ENCODE measurements around the gene GM2A. TPM values are rescaled to one million over a fixed set of nuclear protein-coding genes. Genes with fewer than 3 reads are reported as not detected.

Gene GM2A
- total and polyA plus RNA-seq, 9 of the 15 experiments (the other 6 are each of a cell fraction or from before 2014, with no cell fraction given) = 5.8 to 36.0 (median 10.0) TPM

- ChIA-PET CTCF (ENCODE audit: low intra/inter-chr PET ratio) (no interaction called here), POLR2A (no interaction called here)
- no peaks in the 10 kb centered on the region for H3K4me1 ChIP-seq (replicated peaks in 1 of 2; ENCODE audit: control insufficient read depth in 2 of 2, insufficient read depth in 2 of 2, low read length in 2 of 2)
- FAIRE-seq (no peak), DNase-seq (ENCODE audit: extremely low read depth in 1 of 4, low spot score in 3 of 4) (no peak), ATAC-seq (no peak)
- no peaks in the 10 kb centered on the region for H4K20me1 ChIP-seq (replicated peaks; ENCODE audit: control insufficient read depth, insufficient read depth, low read length)
- no peak overlapping the region for H3K4me2 ChIP-seq (ENCODE audit: insufficient read depth, low read length)
- no peak overlapping the region for H2AFZ ChIP-seq (ENCODE audit: low read depth, low read length)
- in situ Hi-C loops (cut with MboI) (no loop called here), intact Hi-C loops (cut with micrococcal nuclease) (loop anchor here (2.0 to 5.0 kb wide), 2 partner anchors 31 to 237 kb away; no protein-coding TSS in a partner anchor)
- no peak overlapping the region for H3K4me3 ChIP-seq
- H3K27me3 ChIP-seq (ENCODE audit: control insufficient read depth in 2 of 2, insufficient read depth in 2 of 2, low read length in 2 of 2) = peaks cover 3 to 23% of the 10 kb centered on the region in 2 experiments; a peak in 4 of 5 replicates
- no peaks in the 10 kb centered on the region for H3K36me3 ChIP-seq (ENCODE audit: control insufficient read depth, insufficient read depth, low read length)
- no peaks in the 10 kb centered on the region for H3K9me3 ChIP-seq (replicated peaks; ENCODE audit: control insufficient read depth, insufficient read depth, low read depth, low read length)
- TF ChIP-seq ZNF316 (IDR thresholded peaks at IDR 0.05) = no peak
- TF ChIP-seq RUNX1 (IDR thresholded peaks at IDR 0.05; ENCODE audit: low read depth) = no peak
- no peak for TF ChIP-seq VEZF1 (CRISPR knock-in tag; IDR thresholded peaks at IDR 0.05)
- no peak for TF ChIP-seq ZNF280B (CRISPR knock-in tag; IDR thresholded peaks at IDR 0.05)
- no peak for TF ChIP-seq THRAP3 (IDR thresholded peaks at IDR 0.05; ENCODE audit: borderline replicate concordance)
- TF ChIP-seq ZBTB49 (CRISPR knock-in tag; IDR thresholded peaks at IDR 0.05; ENCODE audit: borderline replicate concordance) = no peak
- no peak for TF ChIP-seq AFF4 (CRISPR knock-in tag; IDR thresholded peaks at IDR 0.05)
- TF ChIP-seq CREB3L1 (IDR thresholded peaks at IDR 0.05; ENCODE audit: borderline replicate concordance, low read depth) = no peak
- TF ChIP-seq PTBP1 (IDR thresholded peaks at IDR 0.05; ENCODE audit: low read depth, low read length) = no peak
- TF ChIP-seq SMARCA4 (IDR thresholded peaks at IDR 0.05) = no peak
- 5% methylated on average over 5 of the region's 5 CpGs for WGBS (ENCODE audit: insufficient coverage, low coverage, missing lambda C conversion rate)
- BruUV-seq (replicated peaks) = no TSS peak
- H3K27ac ChIP-seq (ENCODE audit: extremely low read depth, low read depth, low read length) = no peak overlapping the region
- H3K9me1 ChIP-seq (ENCODE audit: control insufficient read depth, insufficient read depth, low read length) = no peaks in the 10 kb centered on the region
- no peaks in the 10 kb centered on the region for H3K79me2 ChIP-seq (ENCODE audit: control insufficient read depth, insufficient read depth, low read length)
- H3K9ac ChIP-seq (ENCODE audit: insufficient read depth in 1 of 2, low read depth in 2 of 2, low read length in 2 of 2) = no peak overlapping the region
Observed at GRCh38 chr5:151285683-151286082, 32.7 kb downstream of the GM2A start.
